Kidney (tissue), 14 donors: ENCODE measurements around the gene SLC46A1. TPM values are rescaled to one million over a fixed set of nuclear protein-coding genes. Genes with fewer than 3 reads are reported as not detected.
A peak's percentile ranks its signal among the peaks of the same experiment; 100 is the strongest.

Experiments
- DNase-seq, 5 donors: peaks; one replicate each; pipeline ENCODE4 v3.0.0-alpha.2; 2013 to 2020
- FAIRE-seq: peaks from 2 replicates; lab custom pipeline; 2012; peaks lifted over from hg19 to GRCh38; lab: Jason Lieb, UNC
- H3K27ac ChIP-seq, 2 donors: one replicate each; pipeline ENCODE4 v1.7.0; 2013; ENCODE audit warnings: low read depth in 2 of 2, low read length in 2 of 2, inconsistent platforms in 1 of 2
- H3K27me3 ChIP-seq: one replicate; pipeline ENCODE4 v1.7.1; 2013; ENCODE audit warnings: low read length, inconsistent platforms; ENCODE audit not compliant: control insufficient read depth, insufficient read depth
- H3K36me3 ChIP-seq, 3 donors: one replicate each; pipeline versions ENCODE4 v1.7.0 to v1.7.1; 2013; ENCODE audit warnings: low read length in 3 of 3, control low read depth in 1 of 3, inconsistent platforms in 1 of 3; ENCODE audit not compliant: insufficient read depth in 3 of 3, control insufficient read depth in 2 of 3
- H3K4me1 ChIP-seq, 3 donors: one replicate each; pipeline versions ENCODE4 v1.7.0 to v1.7.1; 2013; ENCODE audit warnings: low read length in 3 of 3, inconsistent platforms in 1 of 3, low read depth in 1 of 3; ENCODE audit not compliant: control insufficient read depth in 2 of 3, insufficient read depth in 2 of 3
- H3K4me3 ChIP-seq, 3 donors: one replicate each; pipeline versions ENCODE4 v1.7.0 to v1.8.1; 2013; ENCODE audit warnings: low read length in 3 of 3, control low read depth in 1 of 3, inconsistent platforms in 1 of 3
- H3K9ac ChIP-seq, 3 donors: one replicate each; pipeline versions ENCODE4 v1.7.0 to v1.7.1; 2013; ENCODE audit warnings: low read length in 3 of 3, control low read depth in 1 of 3, inconsistent platforms in 1 of 3
- H3K9me3 ChIP-seq, 3 donors: one replicate each; pipeline versions ENCODE4 v1.7.0 to v1.7.1; 2013; ENCODE audit warnings: low read length in 3 of 3, control low read depth in 1 of 3, inconsistent platforms in 1 of 3; ENCODE audit not compliant: control insufficient read depth in 2 of 3, insufficient read depth in 1 of 3
- CTCF ChIP-seq: IDR thresholded peaks from 3 replicates; pipeline ENCODE4 v1.5.1; 2012; ENCODE audit warnings: mild to moderate bottlenecking, moderate library complexity, borderline replicate concordance; ENCODE audit not compliant: insufficient read depth; ENCODE audit errors: extremely low read depth
- intact Hi-C: fragments of 100-400 bp; cut with DNase I; formaldehyde crosslinking; loops from one replicate; pipeline ENCODE4 v1.11.1; 2022
- polyA plus RNA-seq: library from polyadenylated mRNA; stranded (reverse); fragments of 350-450 nt; fragmentation: Illumina TruSeq; extraction: RNeasy Lipid Tissue Mini Kit (QIAGEN cat#74804); gene quantifications from one replicate; pipeline ENCODE4 v1.2.3, GENCODE V29; 2014; ENCODE audit warnings: low read depth, low replicate concordance; ENCODE audit not compliant: insufficient read depth
- total RNA-seq: library from RNA; stranded (reverse); fragmentation: NEBNext Ultra II Directional; extraction: Animal tissue kit (Norgen Biotek cat#: 25700); gene quantifications from one replicate; pipeline ENCODE4 v1.2.1, GENCODE V29; 2021
- donor health status: control.
- donor health status: control.
- donor health status: control.
- donor health status: control.
- donor health status: control.
- donor health status: DM: yes; HTN: yes; CAD: no.
- donor health status: Normal renal cell carcinoma (clear cell type).

Gene SLC46A1
- total and polyA plus RNA-seq, 2 donors from 2014 or later = 9.7 to 14.7 TPM

GRCh38 chr17:28348979-28349378 is 57.0 kb downstream of the SLC46A1 start:
- FAIRE-seq (no peak), DNase-seq (no peak)
- peaks cover 8 to 89% (median 51%) of the 10 kb centered on the region in 3 donors for H3K36me3 ChIP-seq
- no peaks in the 10 kb centered on the region for H3K27me3 ChIP-seq
- H3K9ac ChIP-seq = no peak overlapping the region
- H3K9me3 ChIP-seq = no peaks in the 10 kb centered on the region
- H3K4me1 ChIP-seq = peaks cover 0 to 40% (median 27%) of the 10 kb centered on the region in 3 donors
- no peak overlapping the region for H3K27ac ChIP-seq
- intact Hi-C loops = no loop called here
- TF ChIP-seq CTCF = no peak
- no peak overlapping the region for H3K4me3 ChIP-seq

GRCh38 chr17:28347261-28347891 is 58.6 kb downstream of the SLC46A1 start:
- peak overlapping the region; percentile 77 to 88 for H3K27ac ChIP-seq
- peak overlapping the region in 1 of 3 donors; percentile 53 for H3K9ac ChIP-seq
- peak in 1 of 5 donors; percentile 81 for DNase-seq
- peak overlapping the region in 1 of 3 donors; percentile 16 for H3K4me3 ChIP-seq
- H3K4me1 ChIP-seq = peaks cover 0 to 40% (median 27%) of the 10 kb centered on the region in 3 donors
- FAIRE-seq = no peak
- no peak for TF ChIP-seq CTCF
- no peaks in the 10 kb centered on the region for H3K27me3 ChIP-seq
- H3K9me3 ChIP-seq = no peaks in the 10 kb centered on the region
- intact Hi-C loops = no loop called here
- peaks cover 5 to 86% (median 51%) of the 10 kb centered on the region in 3 donors for H3K36me3 ChIP-seq

- peaks cover 0 to 40% (median 27%) of the 10 kb centered on the region in 3 donors for H3K4me1 ChIP-seq
- peak overlapping the region; percentile 77 to 88 for H3K27ac ChIP-seq
- intact Hi-C loops = no loop called here
- peak overlapping the region in 1 of 3 donors; percentile 53 for H3K9ac ChIP-seq
- H3K27me3 ChIP-seq = no peaks in the 10 kb centered on the region
- H3K4me3 ChIP-seq = peak overlapping the region in 1 of 3 donors; percentile 16
- no peaks in the 10 kb centered on the region for H3K9me3 ChIP-seq
- H3K36me3 ChIP-seq = peaks cover 3 to 88% (median 53%) of the 10 kb centered on the region in 3 donors
- no peak for FAIRE-seq
- DNase-seq = peak in 1 of 5 donors; percentile 44
- TF ChIP-seq CTCF = peak; percentile 47
Measured at GRCh38 chr17:28346746-28347246, 59.2 kb downstream of the SLC46A1 start.
